Left lung (tissue), 14 donors: ENCODE data around the gene FSIP2. TPM values are rescaled to one million over a fixed set of nuclear protein-coding genes. Genes with fewer than 3 reads are reported as not detected.

Source experiments
- ATAC-seq: fragments of 200-7000 bp; cut with Tn5 transposase; one replicate; pipeline ENCODE4 v1.9.1; 2020; ENCODE audit warnings: moderate library complexity
- DNase-seq, 4 donors: peaks; one replicate each; pipeline ENCODE4 v3.0.0-alpha.2; 2013 to 2020
- H3K27ac ChIP-seq, 2 donors: fragments of 200-600 bp; sonication (generic) in 1 of 2; one replicate each; pipeline versions ENCODE4 v1.5.0 to v1.8.0; 2020 to 2021
- H3K27me3 ChIP-seq, 2 donors: fragments of 200-600 bp; sonication (generic) in 1 of 2; one replicate each; pipeline versions ENCODE4 v1.5.0 to v1.8.0; 2020 to 2021
- H3K36me3 ChIP-seq, 2 donors: fragments of 200-600 bp; sonication (generic) in 1 of 2; one replicate each; pipeline versions ENCODE4 v1.5.0 to v1.8.0; 2020 to 2021
- H3K4me1 ChIP-seq, 2 donors: fragments of 200-600 bp; one replicate each; pipeline ENCODE4 v1.8.0; 2021
- H3K4me3 ChIP-seq, 2 donors: fragments of 200-600 bp; sonication (generic) in 1 of 2; one replicate each; pipeline versions ENCODE4 v1.5.0 to v1.8.0; 2020 to 2021; ENCODE audit warnings: mild to moderate bottlenecking in 1 of 2
- H3K9me3 ChIP-seq, 2 donors: fragments of 200-600 bp; sonication (generic) in 1 of 2; one replicate each; pipeline versions ENCODE4 v1.5.0 to v1.8.0; 2020 to 2021
- CTCF ChIP-seq, 2 donors: fragments of 200-600 bp; sonication (generic) in 1 of 2; IDR thresholded peaks; one replicate each; pipeline versions ENCODE4 v1.5.0 to v1.8.0; 2021; ENCODE audit warnings: antibody characterized with exemption in 2 of 2
- intact Hi-C, 2 donors: fragments of 100-400 bp; cut with DNase I; formaldehyde crosslinking; loops; one replicate each; pipeline versions ENCODE4 v1.11.2 to v1.14.2; 2022
- long read RNA-seq, 12 donors: library from polyadenylated mRNA in 2 of 12; unstranded in 2 of 12; transcript quantifications; one replicate each; pipeline ENCODE4 v2.0.0 and lab custom pipeline, GENCODE V29; 2019 to 2026
- polyA plus RNA-seq, 6 donors: library from polyadenylated mRNA; unstranded; fragments of 120-200 nt; gene quantifications; one replicate each; pipeline ENCODE4 v1.2.1, GENCODE V29; 2013; ENCODE audit not compliant: insufficient read length in 6 of 6
- total RNA-seq, 2 donors: library from RNA; stranded (reverse); fragmentation: NEBNext Ultra II Directional; extraction: Animal tissue kit (Norgen Biotek cat#: 25700); gene quantifications; one replicate each; pipeline ENCODE4 v1.2.1, GENCODE V29; 2021
- donor health status: DM: no; HTN: yes; CAD: no.
- donor health status: DM: no; HTN: no; CAD: no.

FSIP2 gene
- 1 to 10 TPM in 1 of 2 donors, under 1 TPM in 1; 0.73 to 2.0 TPM for total RNA-seq
- 1 to 10 TPM in 5 of 6 donors, under 1 TPM in 1; 0.75 to 5.2 (median 1.5) TPM for polyA plus RNA-seq
- long read RNA-seq, donor 1: 0 reads
- long read RNA-seq, donor 2: 0 reads
- long read RNA-seq, donor 3: 0 reads
- long read RNA-seq, donor 4: 0 reads
- long read RNA-seq, donor 5: 0 reads
- long read RNA-seq, donor 6: 0 reads
- long read RNA-seq, donor 7: 0 reads
- long read RNA-seq, donor 8: 0 reads
- long read RNA-seq, donor 9: 0 reads
- long read RNA-seq, donor 10: 0 reads
- long read RNA-seq, donor 11: 0 reads
- long read RNA-seq, donor 12: 0 reads

GRCh38 chr2:185738679-185739472 is at the start of gene FSIP2:
Gene FSIP2, plus strand, starts transcription at chr2:185738804. Its CDS starts 91 bp downstream, at chr2:185738895.
- intact Hi-C loops: no loop called here
- Histone ChIP-seq H3K4me1 (no peaks in the 10 kb centered on the region), H3K9me3 (no peaks in the 10 kb centered on the region), H3K36me3 (no peaks in the 10 kb centered on the region), H3K4me3 (peak within 1 kb of the TSS in 1 of 2 donors; percentile 25), H3K27ac (no peak within 1 kb of the TSS), H3K27me3 (peaks cover 0 to 15% of the 10 kb centered on the region in 2 donors)
- peak; percentile 48 to 63 for TF ChIP-seq CTCF (IDR thresholded peaks at IDR 0.05)
- DNase-seq (peak; percentile 24 to 86 (median 66)), ATAC-seq (peak; percentile 99)

- intact Hi-C loops: no loop called here
- no peak overlapping the region for H3K4me3 ChIP-seq
- H3K9me3 ChIP-seq: peaks cover 0 to 6% of the 10 kb centered on the region in 2 donors
- no peak for TF ChIP-seq CTCF (IDR thresholded peaks at IDR 0.05)
- no peaks in the 10 kb centered on the region for H3K27me3 ChIP-seq
- DNase-seq (no peak), ATAC-seq (no peak)
- H3K4me1 ChIP-seq: no peaks in the 10 kb centered on the region
- no peak overlapping the region for H3K27ac ChIP-seq
- no peaks in the 10 kb centered on the region for H3K36me3 ChIP-seq
Observed at GRCh38 chr2:185689906-185690539, 48.6 kb upstream of the FSIP2 start.

- ATAC-seq: no peak
- H3K9me3 ChIP-seq: no peaks in the 10 kb centered on the region
- no peak overlapping the region for H3K27ac ChIP-seq
- no peaks in the 10 kb centered on the region for H3K36me3 ChIP-seq
- DNase-seq: no peak
- no peaks in the 10 kb centered on the region for H3K27me3 ChIP-seq
- TF ChIP-seq CTCF (IDR thresholded peaks at IDR 0.05): no peak
- H3K4me1 ChIP-seq: no peaks in the 10 kb centered on the region
- intact Hi-C loops: no loop called here
- H3K4me3 ChIP-seq: no peak overlapping the region
Observed at GRCh38 chr2:185695711-185696235, 42.8 kb upstream of the FSIP2 start.

- Histone ChIP-seq H3K27me3 (no peaks in the 10 kb centered on the region), H3K9me3 (peaks cover 0 to 5% of the 10 kb centered on the region in 2 donors), H3K4me1 (no peaks in the 10 kb centered on the region), H3K36me3 (no peaks in the 10 kb centered on the region), H3K27ac (no peak overlapping the region), H3K4me3 (no peak overlapping the region)
- DNase-seq (no peak), ATAC-seq (no peak)
- intact Hi-C loops: no loop called here
- TF ChIP-seq CTCF (IDR thresholded peaks at IDR 0.05): no peak
Observed at GRCh38 chr2:185700883-185701282, 37.7 kb upstream of the FSIP2 start.
